KMS-11 (cell line): ENCODE results near the gene PTPN20.

Source experiments
- H2AFZ ChIP-seq: fragments of 200-600 bp; sonication (generic); 2 replicates; pipeline ENCODE4 v1.6.1; 2016; ENCODE audit warnings: antibody characterized with exemption, mixed run types, low read depth
- H3K27ac ChIP-seq: fragments of 200-600 bp; sonication (generic); 2 replicates; pipeline ENCODE4 v1.6.1; 2016; ENCODE audit warnings: mild to moderate bottlenecking, mixed run types
- H3K27me3 ChIP-seq: fragments of 200-600 bp; sonication (generic); 2 replicates; pipeline ENCODE4 v1.6.1; 2017; ENCODE audit warnings: mild to moderate bottlenecking, low read depth, mixed run types, moderate library complexity; ENCODE audit not compliant: insufficient read depth
- H3K36me3 ChIP-seq: fragments of 200-600 bp; sonication (generic); 2 replicates; pipeline ENCODE4 v1.6.1; 2017; ENCODE audit warnings: mild to moderate bottlenecking, mixed run types; ENCODE audit not compliant: insufficient read depth
- H3K4me1 ChIP-seq: fragments of 200-600 bp; sonication (generic); 2 replicates; pipeline ENCODE4 v1.6.1; 2016; ENCODE audit warnings: mild to moderate bottlenecking, low read depth, mixed run types; ENCODE audit not compliant: poor library complexity, severe bottlenecking
- H3K4me2 ChIP-seq: fragments of 200-600 bp; sonication (generic); 2 replicates; pipeline ENCODE4 v1.7.0; 2016; ENCODE audit warnings: mild to moderate bottlenecking, mixed run types
- H3K4me3 ChIP-seq: fragments of 200-600 bp; sonication (generic); IDR thresholded peaks from 2 replicates; pipeline ENCODE4 v1.6.1; 2017; ENCODE audit warnings: low read depth, low read length, mixed read lengths; ENCODE audit not compliant: insufficient read depth
- H3K79me2 ChIP-seq: fragments of 200-600 bp; sonication (generic); 2 replicates; pipeline ENCODE4 v1.6.1; 2016; ENCODE audit warnings: low read depth, mixed run types; ENCODE audit not compliant: insufficient read depth
- H3K9ac ChIP-seq: fragments of 200-600 bp; sonication (generic); 2 replicates; pipeline ENCODE4 v1.6.1; 2016; ENCODE audit warnings: mild to moderate bottlenecking, mixed run types
- H4K20me1 ChIP-seq: fragments of 200-600 bp; sonication (generic); 2 replicates; pipeline ENCODE4 v1.6.1; 2016; ENCODE audit warnings: mild to moderate bottlenecking, mixed run types; ENCODE audit not compliant: insufficient read depth
- TF ChIP-seq, protein P1 (sequence below): fragments of 200-600 bp; sonication (generic); conservative IDR thresholded peaks from 2 replicates; pipeline ENCODE4 v1.6.1; 2017; ENCODE audit warnings: low read depth, mild to moderate bottlenecking, antibody characterized with exemption, low read length, moderate library complexity, mixed read lengths

Gene PTPN20

DNA sequence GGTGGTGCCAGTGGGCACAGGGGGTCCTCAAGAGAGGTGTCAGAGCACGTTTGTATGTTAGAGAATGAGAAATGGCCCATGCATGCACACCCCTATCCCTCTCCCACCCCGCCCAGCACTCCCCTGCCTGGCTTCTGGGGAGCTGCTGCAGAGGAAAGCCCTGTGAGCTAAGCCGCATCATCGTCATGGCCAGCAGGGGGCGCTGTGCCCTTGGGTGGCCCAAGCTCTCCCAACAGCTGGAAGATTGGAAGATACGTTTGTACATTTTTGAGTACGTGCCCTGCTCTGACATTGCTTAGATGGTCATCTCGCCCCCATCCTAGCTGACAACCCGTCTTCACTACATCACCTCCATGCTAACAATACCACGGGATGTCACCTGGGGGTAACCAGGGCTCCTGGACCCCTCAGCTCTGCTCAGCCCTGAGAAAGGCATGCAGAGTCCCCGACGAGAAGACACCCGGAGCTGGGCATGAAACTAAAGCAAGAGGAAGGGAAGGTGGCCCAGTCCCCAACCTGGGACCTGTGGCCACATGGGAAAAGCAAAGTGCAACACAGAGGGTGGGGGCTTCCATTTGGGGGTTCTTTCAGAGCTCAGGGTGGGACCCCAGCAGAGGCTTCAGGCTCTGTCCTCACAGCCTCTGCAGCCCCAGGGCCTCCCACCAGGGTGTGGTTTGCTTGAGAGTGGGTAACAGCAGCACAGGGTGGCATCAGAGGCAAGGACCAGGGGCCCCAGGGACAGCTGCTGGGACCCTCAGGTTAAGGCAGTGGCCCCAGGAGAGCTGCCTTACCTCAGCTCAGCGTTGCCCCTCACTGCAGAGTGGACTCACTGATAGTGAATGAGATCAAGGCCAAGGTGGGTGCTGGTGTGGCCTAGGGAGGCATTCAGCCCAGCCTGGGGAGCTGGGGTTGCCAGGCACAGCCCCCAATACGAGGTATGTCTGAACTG is 136.6 kb downstream of the PTPN20 start:
- H2AFZ ChIP-seq: no peak overlapping the region
- H3K4me2 ChIP-seq: no peak overlapping the region
- H3K9ac ChIP-seq: no peak overlapping the region

GRCh38 chr10:47048526-47048905 is 137.3 kb downstream of the PTPN20 start:
- Histone ChIP-seq H3K4me1 (no peaks in the 10 kb centered on the region), H3K9ac (no peak overlapping the region), H3K4me3 (no peak overlapping the region), H4K20me1 (no peaks in the 10 kb centered on the region), H2AFZ (no peak overlapping the region), H3K36me3 (no peaks in the 10 kb centered on the region), H3K79me2 (no peaks in the 10 kb centered on the region), H3K4me2 (no peak overlapping the region), H3K27me3 (no peaks in the 10 kb centered on the region), H3K27ac (no peak overlapping the region)
- TF ChIP-seq, protein P1, sequence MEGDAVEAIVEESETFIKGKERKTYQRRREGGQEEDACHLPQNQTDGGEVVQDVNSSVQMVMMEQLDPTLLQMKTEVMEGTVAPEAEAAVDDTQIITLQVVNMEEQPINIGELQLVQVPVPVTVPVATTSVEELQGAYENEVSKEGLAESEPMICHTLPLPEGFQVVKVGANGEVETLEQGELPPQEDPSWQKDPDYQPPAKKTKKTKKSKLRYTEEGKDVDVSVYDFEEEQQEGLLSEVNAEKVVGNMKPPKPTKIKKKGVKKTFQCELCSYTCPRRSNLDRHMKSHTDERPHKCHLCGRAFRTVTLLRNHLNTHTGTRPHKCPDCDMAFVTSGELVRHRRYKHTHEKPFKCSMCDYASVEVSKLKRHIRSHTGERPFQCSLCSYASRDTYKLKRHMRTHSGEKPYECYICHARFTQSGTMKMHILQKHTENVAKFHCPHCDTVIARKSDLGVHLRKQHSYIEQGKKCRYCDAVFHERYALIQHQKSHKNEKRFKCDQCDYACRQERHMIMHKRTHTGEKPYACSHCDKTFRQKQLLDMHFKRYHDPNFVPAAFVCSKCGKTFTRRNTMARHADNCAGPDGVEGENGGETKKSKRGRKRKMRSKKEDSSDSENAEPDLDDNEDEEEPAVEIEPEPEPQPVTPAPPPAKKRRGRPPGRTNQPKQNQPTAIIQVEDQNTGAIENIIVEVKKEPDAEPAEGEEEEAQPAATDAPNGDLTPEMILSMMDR: no peak

More for the DNA sequence above, 136.6 kb downstream of the PTPN20 start:
- TF ChIP-seq, protein P1: peak; percentile 78
- no peaks in the 10 kb centered on the region for H3K27me3 ChIP-seq
- no peak overlapping the region for H3K4me3 ChIP-seq
- no peaks in the 10 kb centered on the region for H3K4me1 ChIP-seq
- H3K36me3 ChIP-seq: no peaks in the 10 kb centered on the region
- no peaks in the 10 kb centered on the region for H4K20me1 ChIP-seq
- no peak overlapping the region for H3K27ac ChIP-seq
- no peaks in the 10 kb centered on the region for H3K79me2 ChIP-seq

- Histone ChIP-seq H3K4me2 (no peak overlapping the region), H3K9ac (no peak overlapping the region), H4K20me1 (no peaks in the 10 kb centered on the region), H3K27ac (no peak overlapping the region), H3K4me3 (no peak overlapping the region), H3K36me3 (no peaks in the 10 kb centered on the region), H3K27me3 (no peaks in the 10 kb centered on the region), H2AFZ (no peak overlapping the region), H3K79me2 (no peaks in the 10 kb centered on the region), H3K4me1 (no peaks in the 10 kb centered on the region)
- TF ChIP-seq, protein P1: no peak
Observed at GRCh38 chr10:47049056-47049851, 138.0 kb downstream of the PTPN20 start.

DNA sequence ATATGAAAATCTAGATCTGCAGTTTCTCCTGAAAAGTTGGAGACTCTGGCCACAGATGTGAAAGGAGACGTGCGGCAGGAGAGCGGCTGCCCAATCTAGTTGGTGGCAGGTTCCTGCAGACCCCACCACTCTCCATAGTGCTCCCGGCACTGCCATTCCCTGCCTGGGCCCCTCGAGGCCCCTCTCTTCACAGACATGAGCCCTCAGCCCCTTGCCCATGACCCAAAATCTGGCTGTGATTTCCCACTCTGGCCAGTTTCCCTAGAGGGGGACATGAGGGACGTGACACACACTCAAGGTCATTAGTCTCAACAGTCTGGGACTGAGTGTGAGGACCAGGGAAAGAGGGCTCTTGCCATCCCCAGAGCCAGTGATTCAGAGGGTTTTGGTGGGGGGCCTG is 138.7 kb downstream of the PTPN20 start:
- TF ChIP-seq, protein P1: no peak
- no peak overlapping the region for H3K27ac ChIP-seq
- no peaks in the 10 kb centered on the region for H3K36me3 ChIP-seq
- no peak overlapping the region for H3K4me2 ChIP-seq
- no peak overlapping the region for H2AFZ ChIP-seq
- H3K79me2 ChIP-seq: no peaks in the 10 kb centered on the region
- no peak overlapping the region for H3K4me3 ChIP-seq
- no peaks in the 10 kb centered on the region for H4K20me1 ChIP-seq
- no peaks in the 10 kb centered on the region for H3K4me1 ChIP-seq
- H3K9ac ChIP-seq: no peak overlapping the region
- H3K27me3 ChIP-seq: no peaks in the 10 kb centered on the region
